Sigmoid colon (tissue), 4 donors: ENCODE results near the gene TTYH3.

Experiments
- POLR2A ChIP-seq, 2 donors: fragments of 450-650 bp; IDR thresholded peaks; one replicate each; pipeline ENCODE4 v1.6.1; 2016; ENCODE audit warnings: antibody characterized with exemption in 2 of 2, mild to moderate bottlenecking in 2 of 2, moderate library complexity in 2 of 2
- POLR2AphosphoS5 ChIP-seq, 4 donors: sonication (generic); formaldehyde crosslinking; IDR thresholded peaks; one replicate each; pipeline ENCODE4 v1.6.1; 2017; ENCODE audit warnings: antibody characterized with exemption in 4 of 4
- TF ChIP-seq, protein P1 (sequence below), 4 experiments: fragments of 450-650 bp in 3 of 4; fragments of 200-600 bp in 1 of 4; IDR thresholded peaks; one replicate each; pipeline ENCODE4 v1.5.1; 2016 to 2019; ENCODE audit warnings: antibody characterized with exemption in 4 of 4, mild to moderate bottlenecking in 3 of 4, moderate library complexity in 2 of 4

DNA sequence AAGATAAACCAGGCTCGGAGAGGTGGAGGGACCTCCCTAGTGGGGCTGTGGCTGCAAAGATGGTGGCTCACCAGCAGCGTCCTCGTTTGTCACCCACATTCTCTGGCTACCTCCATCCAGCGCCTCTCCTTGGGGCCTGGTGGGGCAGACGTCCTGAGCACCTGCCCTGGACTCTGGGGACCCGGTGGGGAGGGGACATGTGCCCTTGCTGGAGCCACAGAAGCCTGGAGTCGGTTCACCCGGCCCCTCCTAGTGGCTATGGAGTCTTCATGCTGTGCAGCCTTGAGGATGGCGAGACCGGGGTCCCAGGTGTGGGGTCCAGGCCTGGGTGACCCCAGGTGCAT, 14.5 kb downstream of the TTYH3 start:
- TF ChIP-seq, protein P1, sequence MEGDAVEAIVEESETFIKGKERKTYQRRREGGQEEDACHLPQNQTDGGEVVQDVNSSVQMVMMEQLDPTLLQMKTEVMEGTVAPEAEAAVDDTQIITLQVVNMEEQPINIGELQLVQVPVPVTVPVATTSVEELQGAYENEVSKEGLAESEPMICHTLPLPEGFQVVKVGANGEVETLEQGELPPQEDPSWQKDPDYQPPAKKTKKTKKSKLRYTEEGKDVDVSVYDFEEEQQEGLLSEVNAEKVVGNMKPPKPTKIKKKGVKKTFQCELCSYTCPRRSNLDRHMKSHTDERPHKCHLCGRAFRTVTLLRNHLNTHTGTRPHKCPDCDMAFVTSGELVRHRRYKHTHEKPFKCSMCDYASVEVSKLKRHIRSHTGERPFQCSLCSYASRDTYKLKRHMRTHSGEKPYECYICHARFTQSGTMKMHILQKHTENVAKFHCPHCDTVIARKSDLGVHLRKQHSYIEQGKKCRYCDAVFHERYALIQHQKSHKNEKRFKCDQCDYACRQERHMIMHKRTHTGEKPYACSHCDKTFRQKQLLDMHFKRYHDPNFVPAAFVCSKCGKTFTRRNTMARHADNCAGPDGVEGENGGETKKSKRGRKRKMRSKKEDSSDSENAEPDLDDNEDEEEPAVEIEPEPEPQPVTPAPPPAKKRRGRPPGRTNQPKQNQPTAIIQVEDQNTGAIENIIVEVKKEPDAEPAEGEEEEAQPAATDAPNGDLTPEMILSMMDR (IDR thresholded peaks at IDR 0.05) = no peak
- TF ChIP-seq POLR2A (IDR thresholded peaks at IDR 0.05) = no peak
- TF ChIP-seq POLR2AphosphoS5 (IDR thresholded peaks at IDR 0.05) = no peak
